ENCODE data around the gene SH3BP1.

Gene SH3BP1

GRCh38 chr22:37664249-37665101, 25.0 kb downstream of the SH3BP1 start:
- Histone ChIP-seq H3K27ac (peak overlapping the region in 1 of 2 donors; percentile 37), H3K4me3 (no peak overlapping the region)
- DNase-seq (ENCODE audit: low spot score) = no peak
- no peak for TF ChIP-seq CTCF (IDR thresholded peaks at IDR 0.05)

- no peak for TF ChIP-seq CTCF (IDR thresholded peaks at IDR 0.05)
- Histone ChIP-seq H3K27ac (no peak overlapping the region), H3K4me3 (no peak overlapping the region)
- no peak for DNase-seq (ENCODE audit: low spot score)
Observed at GRCh38 chr22:37665487-37665886, 26.0 kb downstream of the SH3BP1 start.

- H3K4me3 ChIP-seq = no peak overlapping the region
- TF ChIP-seq CTCF (IDR thresholded peaks at IDR 0.05) = no peak
- DNase-seq (ENCODE audit: low spot score) = no peak
Observed at GRCh38 chr22:37669586-37669985, 30.1 kb downstream of the SH3BP1 start.

GRCh38 chr22:37672206-37672919, 32.9 kb downstream of the SH3BP1 start:
- no peak for DNase-seq (ENCODE audit: low spot score)
- Histone ChIP-seq H3K27ac (peak overlapping the region in 1 of 2 donors; percentile 71), H3K4me3 (no peak overlapping the region)
- TF ChIP-seq CTCF (IDR thresholded peaks at IDR 0.05) = no peak

More at GRCh38 chr22:37669586-37669985, 30.1 kb downstream of the SH3BP1 start:
- H3K27ac ChIP-seq = no peak overlapping the region

- H3K27ac ChIP-seq = peak overlapping the region in 1 of 2 donors; percentile 71
- no peak overlapping the region for H3K4me3 ChIP-seq
- no peak for DNase-seq (ENCODE audit: low spot score)
- no peak for TF ChIP-seq CTCF (IDR thresholded peaks at IDR 0.05)
Observed at GRCh38 chr22:37672920-37673455, 33.5 kb downstream of the SH3BP1 start.

- no peak for TF ChIP-seq CTCF (IDR thresholded peaks at IDR 0.05)
- no peak for DNase-seq (ENCODE audit: low spot score)
- peak overlapping the region; percentile 77 to 94 for H3K27ac ChIP-seq
- H3K4me3 ChIP-seq = peak overlapping the region; percentile 87
Observed at GRCh38 chr22:37674248-37674647, 34.8 kb downstream of the SH3BP1 start.

All from coronary artery (tissue), 2 donors.